HepG2 (cell line): Measurements from ENCODE around the gene EPS8L3. TPM values are rescaled to one million over a fixed set of nuclear protein-coding genes. Genes with fewer than 3 reads are reported as not detected.
A peak's percentile ranks its signal among the peaks of the same experiment; 100 is the strongest.

ENCODE experiments used
- ARNT2 ChIP-seq: sonication (generic); formaldehyde crosslinking; IDR thresholded peaks from 2 replicates; pipeline ENCODE4 v1.8.0; 2022; ENCODE audit warnings: mild to moderate bottlenecking, low read depth, missing genetic modification reagents, moderate library complexity
- CSRNP1 ChIP-seq: sonication (generic); formaldehyde crosslinking; IDR thresholded peaks from 2 replicates; pipeline ENCODE4 v1.8.1; 2023; ENCODE audit warnings: mild to moderate bottlenecking, missing genetic modification reagents
- HDAC1 ChIP-seq: sonication (generic); formaldehyde crosslinking; IDR thresholded peaks from 2 replicates; pipeline ENCODE4 v1.5.1; 2020; ENCODE audit warnings: mild to moderate bottlenecking, missing genetic modification reagents
- KDM4B ChIP-seq: sonication (generic); formaldehyde crosslinking; IDR thresholded peaks from 2 replicates; pipeline ENCODE4 v1.4.0; 2020; ENCODE audit warnings: missing genetic modification reagents
- KLF13 ChIP-seq: sonication (generic); formaldehyde crosslinking; IDR thresholded peaks from 2 replicates; pipeline ENCODE4 v1.4.0; 2020; ENCODE audit warnings: mild to moderate bottlenecking, missing genetic modification reagents
- MXI1 ChIP-seq: IDR thresholded peaks from 3 replicates; pipeline ENCODE4 v1.6.1; 2012; ENCODE audit warnings: low read depth, low read length, inconsistent platforms, borderline replicate concordance
- NFE2 ChIP-seq: sonication (generic); formaldehyde crosslinking; IDR thresholded peaks from 2 replicates; pipeline ENCODE4 v1.4.0; 2020; ENCODE audit warnings: missing genetic modification reagents
- NFRKB ChIP-seq: fragments of 450-650 bp; IDR thresholded peaks from 2 replicates; pipeline ENCODE4 v1.6.1; 2017
- PBX3 ChIP-seq: sonication (generic); formaldehyde crosslinking; IDR thresholded peaks from 2 replicates; pipeline ENCODE4 v1.8.1; 2023; ENCODE audit warnings: missing genetic modification reagents, inconsistent platforms, borderline replicate concordance
- POGK ChIP-seq: sonication (generic); formaldehyde crosslinking; conservative IDR thresholded peaks from 2 replicates; pipeline ENCODE4 v1.8.0; 2022; ENCODE audit warnings: mild to moderate bottlenecking, moderate library complexity, missing genetic modification reagents
- POLR2A ChIP-seq, 2 experiments: IDR thresholded peaks; 2 replicates each; pipeline ENCODE4 v1.6.1; 2011; ENCODE audit warnings: low read depth in 2 of 2, low read length in 2 of 2, mild to moderate bottlenecking in 1 of 2, moderate library complexity in 1 of 2; ENCODE audit not compliant: insufficient read depth in 1 of 2
- TBP ChIP-seq: sonication (generic); formaldehyde crosslinking; IDR thresholded peaks from 2 replicates; pipeline ENCODE4 v1.5.0; 2020; ENCODE audit warnings: missing genetic modification reagents
- TEAD2 ChIP-seq: sonication (generic); formaldehyde crosslinking; IDR thresholded peaks from 2 replicates; pipeline ENCODE4 v1.9.0; 2021; ENCODE audit warnings: missing genetic modification reagents
- ZNF3 ChIP-seq: IDR thresholded peaks from 2 replicates; pipeline ENCODE4 v1.7.0; 2017; ENCODE audit warnings: inconsistent platforms
- ZNF652 ChIP-seq: IDR thresholded peaks from 2 replicates; pipeline ENCODE4 v1.6.1; 2016; ENCODE audit warnings: low read depth, borderline replicate concordance
- ZNF678 ChIP-seq: sonication (generic); formaldehyde crosslinking; IDR thresholded peaks from 2 replicates; pipeline ENCODE4 v1.4.0; 2020; ENCODE audit warnings: mild to moderate bottlenecking, missing genetic modification reagents
- ZNF816 ChIP-seq: sonication (generic); formaldehyde crosslinking; IDR thresholded peaks from 2 replicates; pipeline ENCODE4 v1.8.0; 2022; ENCODE audit warnings: missing genetic modification reagents, mild to moderate bottlenecking, borderline replicate concordance
- polyA plus RNA-seq, 8 experiments: library from polyadenylated mRNA; depleted of rRNA in 3 of 8; stranded (reverse) in 7 of 8; unstranded in 1 of 8; fragments of >200 nt; fragmentation: Illumina TruSeq in 4 of 8; extraction: Trizol in 4 of 8; gene quantifications; 2 replicates each; pipeline versions ENCODE4 v1.2.1 to v1.2.3, GENCODE V29; 2011 to 2016; ENCODE audit warnings: low read depth in 4 of 8, missing spikeins in 1 of 8, mixed read lengths in 1 of 8; ENCODE audit not compliant: insufficient read depth in 1 of 8
- total RNA-seq, 5 experiments: library from RNA; depleted of rRNA; stranded (reverse); fragments of >200 nt; fragmentation: Illumina TruSeq; extraction: Trizol; gene quantifications; 2 replicates each; pipeline ENCODE4 v1.2.3, GENCODE V29; 2016; ENCODE audit warnings: low read depth in 1 of 5
- TF ChIP-seq, protein P1 (sequence below): sonication (generic); formaldehyde crosslinking; IDR thresholded peaks from 2 replicates; pipeline ENCODE4 v1.5.0; 2020; ENCODE audit warnings: mild to moderate bottlenecking, missing genetic modification reagents
- TF ChIP-seq, protein P2 (sequence below): IDR thresholded peaks from 2 replicates; pipeline ENCODE4 v1.6.1; 2018; ENCODE audit warnings: missing genetic modification reagents, mild to moderate bottlenecking, missing compliant biosample characterization
- TF ChIP-seq, protein P3 (sequence below): sonication (generic); formaldehyde crosslinking; IDR thresholded peaks from 2 replicates; pipeline ENCODE4 v1.8.1; 2023; ENCODE audit warnings: mild to moderate bottlenecking, inconsistent platforms, moderate library complexity, missing genetic modification reagents, borderline replicate concordance

Gene EPS8L3
- total and polyA plus RNA-seq, 2 of the 13 experiments (the other 11 are each of a cell fraction or from before 2014, with no cell fraction given): 18.2 to 106 TPM

DNA sequence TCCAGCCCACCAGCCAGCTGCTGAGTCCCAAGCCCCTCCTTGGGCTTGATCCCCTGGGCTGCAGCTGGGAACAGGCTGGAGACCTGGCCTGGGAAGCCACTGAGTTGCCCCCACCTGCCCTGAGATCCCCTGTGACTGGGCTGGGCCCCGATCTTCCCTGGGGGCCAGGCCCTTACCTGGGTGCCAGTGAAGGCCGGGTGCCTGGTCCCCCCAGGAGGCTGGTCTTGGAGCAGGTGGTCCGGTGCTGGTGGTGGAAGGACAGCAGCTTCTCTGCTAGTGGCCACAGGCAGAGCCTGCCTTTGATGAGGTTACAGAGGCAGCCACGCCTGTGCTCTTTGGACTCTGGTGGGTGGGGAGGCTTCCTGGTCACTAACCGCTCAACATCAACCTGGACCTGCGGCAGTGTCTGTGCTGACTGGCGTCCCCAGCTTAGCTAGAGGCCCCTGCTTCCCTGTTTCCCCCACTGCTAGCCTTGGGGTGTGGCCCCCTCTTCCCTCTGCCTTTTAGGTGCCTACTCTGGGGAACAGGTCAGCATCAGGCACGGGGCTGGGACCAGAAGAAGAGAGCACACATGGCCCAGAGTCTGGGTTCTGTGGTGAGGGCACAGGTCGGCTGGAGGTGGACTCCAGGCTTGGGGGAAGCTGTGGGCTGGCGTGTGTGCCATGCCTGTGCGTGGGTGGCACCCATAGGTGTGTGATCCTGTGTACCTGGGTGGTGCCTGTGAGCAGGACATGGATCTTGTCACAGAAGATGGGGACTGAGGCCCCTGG lies at the start of gene EPS8L3 (continued):
- TF ChIP-seq, protein P1, sequence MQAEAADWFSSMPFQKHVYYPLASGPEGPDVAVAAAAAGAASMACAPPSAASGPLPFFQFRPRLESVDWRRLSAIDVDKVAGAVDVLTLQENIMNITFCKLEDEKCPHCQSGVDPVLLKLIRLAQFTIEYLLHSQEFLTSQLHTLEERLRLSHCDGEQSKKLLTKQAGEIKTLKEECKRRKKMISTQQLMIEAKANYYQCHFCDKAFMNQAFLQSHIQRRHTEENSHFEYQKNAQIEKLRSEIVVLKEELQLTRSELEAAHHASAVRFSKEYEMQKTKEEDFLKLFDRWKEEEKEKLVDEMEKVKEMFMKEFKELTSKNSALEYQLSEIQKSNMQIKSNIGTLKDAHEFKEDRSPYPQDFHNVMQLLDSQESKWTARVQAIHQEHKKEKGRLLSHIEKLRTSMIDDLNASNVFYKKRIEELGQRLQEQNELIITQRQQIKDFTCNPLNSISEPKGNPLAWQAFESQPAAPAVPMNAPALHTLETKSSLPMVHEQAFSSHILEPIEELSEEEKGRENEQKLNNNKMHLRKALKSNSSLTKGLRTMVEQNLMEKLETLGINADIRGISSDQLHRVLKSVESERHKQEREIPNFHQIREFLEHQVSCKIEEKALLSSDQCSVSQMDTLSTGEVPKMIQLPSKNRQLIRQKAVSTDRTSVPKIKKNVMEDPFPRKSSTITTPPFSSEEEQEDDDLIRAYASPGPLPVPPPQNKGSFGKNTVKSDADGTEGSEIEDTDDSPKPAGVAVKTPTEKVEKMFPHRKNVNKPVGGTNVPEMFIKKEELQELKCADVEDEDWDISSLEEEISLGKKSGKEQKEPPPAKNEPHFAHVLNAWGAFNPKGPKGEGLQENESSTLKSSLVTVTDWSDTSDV: no peak
- TF ChIP-seq ZNF652 (0 out of 2 replicates have a peak, but pooled peaks have one; percentile 9), ZNF678 (CRISPR knock-in tag) (no peak), MXI1 (peak; percentile 46; the same call in 1 of the 3 replicates), NFE2 (CRISPR knock-in tag) (no peak), KDM4B (CRISPR knock-in tag) (peak; percentile 57; the same call in 1 of the 2 replicates), PBX3 (CRISPR knock-in tag) (0 out of 2 replicates have a peak, but pooled peaks have one; percentile 51), TBP (CRISPR knock-in tag) (no peak), HDAC1 (peak; percentile 83), ZNF3 (CRISPR knock-in tag) (no peak), ZNF816 (no peak), NFRKB (no peak), POGK (CRISPR knock-in tag) (peak; percentile 80; the same call in 1 of the 2 replicates), POLR2A (IDR thresholded peaks at IDR 0.05; ENCODE audit: insufficient read depth in 1 of 2, low read depth in 2 of 2, low read length in 2 of 2) (peak; percentile 51 to 99; a peak in 3 of 4 replicates), ARNT2 (CRISPR knock-in tag) (peak; percentile 64), KLF13 (CRISPR knock-in tag) (no peak), TEAD2 (CRISPR knock-in tag) (no peak), CSRNP1 (CRISPR knock-in tag) (peak; percentile 83)
- TF ChIP-seq, protein P2, sequence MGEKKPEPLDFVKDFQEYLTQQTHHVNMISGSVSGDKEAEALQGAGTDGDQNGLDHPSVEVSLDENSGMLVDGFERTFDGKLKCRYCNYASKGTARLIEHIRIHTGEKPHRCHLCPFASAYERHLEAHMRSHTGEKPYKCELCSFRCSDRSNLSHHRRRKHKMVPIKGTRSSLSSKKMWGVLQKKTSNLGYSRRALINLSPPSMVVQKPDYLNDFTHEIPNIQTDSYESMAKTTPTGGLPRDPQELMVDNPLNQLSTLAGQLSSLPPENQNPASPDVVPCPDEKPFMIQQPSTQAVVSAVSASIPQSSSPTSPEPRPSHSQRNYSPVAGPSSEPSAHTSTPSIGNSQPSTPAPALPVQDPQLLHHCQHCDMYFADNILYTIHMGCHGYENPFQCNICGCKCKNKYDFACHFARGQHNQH (CRISPR knock-in tag): peak; percentile 74
- TF ChIP-seq, protein P3, sequence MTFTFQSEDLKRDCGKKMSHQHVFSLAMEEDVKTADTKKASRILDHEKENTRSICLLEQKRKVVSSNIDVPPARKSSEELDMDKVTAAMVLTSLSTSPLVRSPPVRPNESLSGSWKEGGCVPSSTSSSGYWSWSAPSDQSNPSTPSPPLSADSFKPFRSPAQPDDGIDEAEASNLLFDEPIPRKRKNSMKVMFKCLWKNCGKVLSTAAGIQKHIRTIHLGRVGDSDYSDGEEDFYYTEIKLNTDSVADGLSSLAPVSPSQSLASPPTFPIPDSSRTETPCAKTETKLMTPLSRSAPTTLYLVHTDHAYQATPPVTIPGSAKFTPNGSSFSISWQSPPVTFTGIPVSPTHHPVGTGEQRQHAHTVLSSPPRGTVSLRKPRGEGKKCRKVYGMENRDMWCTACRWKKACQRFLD (CRISPR knock-in tag): 0 out of 2 replicates have a peak, but pooled peaks have one; percentile 59
